Ovary (tissue), 3 donors: Measurements from ENCODE around the gene DMRT3.

ENCODE experiments used
- POLR2A ChIP-seq: fragments of 450-650 bp; IDR thresholded peaks from one replicate; pipeline ENCODE4 v1.6.1; 2017; ENCODE audit warnings: antibody characterized with exemption, mild to moderate bottlenecking, moderate library complexity
- TF ChIP-seq, protein P1 (sequence below), 3 donors: fragments of 450-650 bp in 2 of 3; fragments of 200-600 bp in 1 of 3; IDR thresholded peaks; one replicate each; pipeline versions ENCODE4 v1.5.1 to v1.8.0; 2016 to 2022; ENCODE audit warnings: antibody characterized with exemption in 3 of 3, mild to moderate bottlenecking in 1 of 3
- donor health status: DM: no; HTN: no; CAD: no.

DNA sequence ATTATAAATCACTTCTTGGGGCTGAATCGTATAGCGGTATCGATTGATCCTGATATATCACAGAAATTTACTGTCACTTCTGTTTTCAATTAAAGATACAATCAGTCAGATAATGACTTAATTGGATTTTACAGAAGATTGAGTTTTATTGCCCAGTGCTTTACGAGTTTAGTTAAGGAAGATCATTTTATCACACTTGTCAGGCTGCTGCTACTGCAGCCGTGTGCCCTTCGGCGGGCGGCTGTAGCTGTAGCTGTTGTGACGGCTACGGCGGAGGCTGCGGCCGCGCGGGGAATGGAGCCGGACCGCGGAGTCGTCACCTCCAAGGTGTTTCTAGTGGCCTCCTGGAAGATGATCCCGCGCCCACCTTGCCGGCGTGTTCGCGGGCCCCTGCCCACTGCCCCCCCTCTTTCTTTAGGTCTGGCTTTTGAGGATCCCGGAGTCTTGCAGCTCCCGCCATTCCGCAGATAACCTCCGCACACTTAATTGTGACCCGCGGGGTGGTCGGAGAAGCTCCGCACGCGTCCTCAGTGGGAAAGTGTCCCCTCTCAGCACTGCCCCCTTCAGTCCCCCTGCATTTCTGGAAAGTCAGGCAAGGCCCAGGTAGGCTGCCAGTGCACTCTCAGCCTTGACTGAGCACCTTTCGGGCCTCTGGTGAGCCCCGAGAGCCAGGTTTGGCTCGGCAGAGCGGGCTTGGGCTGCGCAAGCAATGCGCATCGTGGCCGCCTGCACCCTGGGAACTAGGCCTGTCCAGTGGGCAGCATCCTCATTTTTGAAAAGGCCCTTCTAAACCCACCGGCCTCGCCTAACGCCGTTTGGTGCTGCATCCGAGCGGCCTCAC is 6.9 kb upstream of the DMRT3 start:
- TF ChIP-seq POLR2A: no peak
- TF ChIP-seq, protein P1, sequence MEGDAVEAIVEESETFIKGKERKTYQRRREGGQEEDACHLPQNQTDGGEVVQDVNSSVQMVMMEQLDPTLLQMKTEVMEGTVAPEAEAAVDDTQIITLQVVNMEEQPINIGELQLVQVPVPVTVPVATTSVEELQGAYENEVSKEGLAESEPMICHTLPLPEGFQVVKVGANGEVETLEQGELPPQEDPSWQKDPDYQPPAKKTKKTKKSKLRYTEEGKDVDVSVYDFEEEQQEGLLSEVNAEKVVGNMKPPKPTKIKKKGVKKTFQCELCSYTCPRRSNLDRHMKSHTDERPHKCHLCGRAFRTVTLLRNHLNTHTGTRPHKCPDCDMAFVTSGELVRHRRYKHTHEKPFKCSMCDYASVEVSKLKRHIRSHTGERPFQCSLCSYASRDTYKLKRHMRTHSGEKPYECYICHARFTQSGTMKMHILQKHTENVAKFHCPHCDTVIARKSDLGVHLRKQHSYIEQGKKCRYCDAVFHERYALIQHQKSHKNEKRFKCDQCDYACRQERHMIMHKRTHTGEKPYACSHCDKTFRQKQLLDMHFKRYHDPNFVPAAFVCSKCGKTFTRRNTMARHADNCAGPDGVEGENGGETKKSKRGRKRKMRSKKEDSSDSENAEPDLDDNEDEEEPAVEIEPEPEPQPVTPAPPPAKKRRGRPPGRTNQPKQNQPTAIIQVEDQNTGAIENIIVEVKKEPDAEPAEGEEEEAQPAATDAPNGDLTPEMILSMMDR (IDR thresholded peaks at IDR 0.05): no peak
